ENCODE data around the gene SCMH1.

The SCMH1 gene

DNA sequence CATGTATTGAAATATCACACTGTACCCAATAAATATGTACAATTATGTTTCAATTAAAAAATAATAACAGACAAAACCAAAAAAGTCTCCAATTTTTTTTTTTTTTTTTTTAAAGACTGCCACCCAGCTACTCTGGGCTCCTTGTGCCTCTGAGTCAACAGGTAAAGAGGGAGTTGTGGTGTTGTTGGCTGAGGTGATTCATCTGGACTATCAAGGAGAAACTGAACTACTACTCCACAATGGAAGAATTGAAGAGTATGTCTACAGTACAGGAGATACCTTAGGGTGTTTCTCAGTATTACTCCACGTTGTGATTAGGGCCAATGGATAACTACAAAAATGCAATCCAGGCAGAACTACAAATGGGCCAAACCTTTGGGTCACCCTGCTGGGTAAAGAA, 67.9 kb downstream of the SCMH1 start:
- no peak for DNase-seq (ENCODE audit: low spot score)
- TF ChIP-seq, protein P1, sequence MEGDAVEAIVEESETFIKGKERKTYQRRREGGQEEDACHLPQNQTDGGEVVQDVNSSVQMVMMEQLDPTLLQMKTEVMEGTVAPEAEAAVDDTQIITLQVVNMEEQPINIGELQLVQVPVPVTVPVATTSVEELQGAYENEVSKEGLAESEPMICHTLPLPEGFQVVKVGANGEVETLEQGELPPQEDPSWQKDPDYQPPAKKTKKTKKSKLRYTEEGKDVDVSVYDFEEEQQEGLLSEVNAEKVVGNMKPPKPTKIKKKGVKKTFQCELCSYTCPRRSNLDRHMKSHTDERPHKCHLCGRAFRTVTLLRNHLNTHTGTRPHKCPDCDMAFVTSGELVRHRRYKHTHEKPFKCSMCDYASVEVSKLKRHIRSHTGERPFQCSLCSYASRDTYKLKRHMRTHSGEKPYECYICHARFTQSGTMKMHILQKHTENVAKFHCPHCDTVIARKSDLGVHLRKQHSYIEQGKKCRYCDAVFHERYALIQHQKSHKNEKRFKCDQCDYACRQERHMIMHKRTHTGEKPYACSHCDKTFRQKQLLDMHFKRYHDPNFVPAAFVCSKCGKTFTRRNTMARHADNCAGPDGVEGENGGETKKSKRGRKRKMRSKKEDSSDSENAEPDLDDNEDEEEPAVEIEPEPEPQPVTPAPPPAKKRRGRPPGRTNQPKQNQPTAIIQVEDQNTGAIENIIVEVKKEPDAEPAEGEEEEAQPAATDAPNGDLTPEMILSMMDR (IDR thresholded peaks at IDR 0.05; ENCODE audit: extremely low read depth, missing control alignments): no peak

DNA sequence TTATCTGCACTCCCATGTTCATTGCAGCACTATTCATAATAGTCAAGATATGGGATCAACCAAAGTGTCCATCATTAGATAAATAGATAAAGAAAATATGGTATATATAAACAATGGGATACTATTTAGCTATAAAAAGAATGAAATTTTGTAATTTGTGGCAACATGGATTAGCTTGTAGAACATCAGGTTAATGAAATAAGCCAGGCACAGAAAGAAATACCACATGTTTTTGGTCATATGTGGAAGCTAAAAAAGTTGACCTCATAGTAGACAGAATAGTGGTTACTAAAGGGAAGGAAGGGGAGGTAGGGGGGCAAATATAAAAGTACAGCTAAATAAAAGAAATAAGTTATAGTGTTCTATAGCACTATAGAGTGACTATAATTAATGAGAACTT, 68.5 kb downstream of the SCMH1 start:
- DNase-seq (ENCODE audit: low spot score): no peak
- TF ChIP-seq, protein P1 (IDR thresholded peaks at IDR 0.05; ENCODE audit: extremely low read depth, missing control alignments): no peak

DNA sequence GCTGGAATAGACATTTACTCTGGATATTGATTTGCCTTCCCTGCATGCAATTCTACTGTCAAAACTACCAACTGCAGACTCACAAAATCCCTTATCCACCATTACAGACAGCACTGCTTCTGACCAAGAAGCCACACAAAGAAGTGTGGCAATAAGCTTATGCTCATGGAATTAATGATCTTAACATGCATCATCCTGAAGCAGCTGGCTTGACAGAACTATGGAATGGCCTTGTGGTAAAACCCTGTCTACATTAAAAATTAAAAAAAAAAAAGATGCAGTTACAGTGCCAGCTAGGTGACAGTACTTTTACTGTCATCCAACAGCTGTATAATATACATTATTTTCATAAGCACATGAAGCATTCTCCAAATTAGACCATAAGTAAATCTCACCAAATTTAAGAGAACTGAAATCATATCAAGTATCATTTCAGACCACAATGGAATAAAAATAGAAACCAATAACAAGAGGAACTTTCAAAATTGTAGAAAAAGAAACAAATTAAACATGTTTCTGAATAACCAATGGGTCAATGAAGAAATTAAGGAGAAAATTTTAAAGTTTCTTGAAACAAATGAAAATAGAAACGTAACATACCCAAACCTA, 70.7 kb downstream of the SCMH1 start:
- no peak for DNase-seq (ENCODE audit: low spot score)

DNA sequence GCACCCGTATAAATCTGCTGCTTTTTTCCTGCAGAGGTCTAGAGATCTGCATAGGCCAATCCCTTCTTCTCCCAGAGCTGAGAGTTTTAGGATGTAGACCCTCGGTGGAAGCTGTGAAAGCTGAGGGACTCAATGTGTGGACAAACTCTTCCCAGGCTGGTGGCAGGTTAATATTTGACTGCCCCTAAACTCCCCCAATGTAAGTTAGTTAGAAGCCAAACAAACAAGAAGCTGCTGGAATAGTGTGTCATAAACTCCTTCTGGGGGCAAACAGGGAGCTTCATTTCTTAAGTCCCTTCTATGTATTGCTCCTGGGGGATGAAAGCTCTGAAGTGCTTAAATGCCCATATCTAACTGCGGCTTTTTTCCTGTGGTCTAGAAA, 72.3 kb downstream of the SCMH1 start:
- TF ChIP-seq, protein P1 (IDR thresholded peaks at IDR 0.05; ENCODE audit: extremely low read depth, missing control alignments): no peak
- DNase-seq (ENCODE audit: low spot score): no peak

More for the DNA sequence above, 70.7 kb downstream of the SCMH1 start:
- TF ChIP-seq, protein P1 (IDR thresholded peaks at IDR 0.05; ENCODE audit: extremely low read depth, missing control alignments): no peak

DNA sequence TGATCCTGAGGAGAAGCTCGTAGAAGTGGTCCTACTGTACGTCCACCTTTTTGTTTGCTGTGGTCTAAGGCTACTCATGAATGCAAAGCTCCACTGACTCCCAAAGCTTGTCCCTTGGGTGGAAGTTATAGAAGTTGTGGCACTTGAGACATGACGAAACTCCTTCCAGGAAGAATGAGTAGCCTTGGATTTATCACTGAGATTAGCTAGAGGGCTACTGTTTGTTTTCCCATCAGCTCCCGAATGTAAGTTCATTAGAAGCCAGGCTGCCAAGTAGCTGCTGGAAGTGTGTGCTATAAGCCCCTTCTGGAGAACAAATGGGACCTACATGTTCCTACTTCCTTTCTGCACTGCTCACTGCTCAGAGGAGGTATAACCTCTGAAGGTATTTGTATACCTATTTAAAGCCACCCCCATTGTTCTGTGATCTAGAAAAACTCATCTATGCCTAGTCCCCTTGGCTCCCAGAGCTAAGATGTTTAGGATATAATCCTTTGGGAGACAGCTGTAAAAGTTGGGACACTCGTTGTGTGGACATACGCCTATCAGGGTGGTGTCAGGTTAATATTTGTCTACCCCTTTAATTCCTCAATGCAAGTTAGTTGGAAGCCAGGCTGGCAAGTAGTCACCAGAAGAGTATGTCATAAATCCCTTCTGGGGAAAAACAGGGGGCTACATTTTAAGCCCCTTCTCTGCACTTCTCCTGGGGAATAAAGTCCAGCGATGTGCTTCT, 72.9 kb downstream of the SCMH1 start:
- DNase-seq (ENCODE audit: low spot score): no peak
- TF ChIP-seq, protein P1 (IDR thresholded peaks at IDR 0.05; ENCODE audit: extremely low read depth, missing control alignments): no peak

DNA sequence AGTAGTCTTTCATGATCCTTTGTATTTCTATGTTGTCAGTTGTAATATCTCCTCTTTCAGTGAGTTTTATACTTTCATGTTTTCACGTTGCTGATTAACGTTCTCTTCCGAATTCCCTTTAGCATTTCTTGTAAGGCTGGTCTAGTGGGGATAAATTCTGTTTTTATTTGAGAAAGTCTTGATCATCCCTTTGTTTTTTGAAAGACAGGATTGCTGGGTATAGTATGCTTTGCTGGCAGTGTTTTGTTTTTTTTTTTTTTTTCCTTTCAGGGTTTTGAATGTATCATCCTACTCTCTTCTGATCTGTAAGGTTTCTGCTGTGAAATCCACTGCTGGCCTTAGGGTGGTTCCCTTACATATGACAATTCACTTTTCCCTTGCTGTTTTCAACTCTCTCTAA, 74.4 kb downstream of the SCMH1 start:
- TF ChIP-seq, protein P1 (IDR thresholded peaks at IDR 0.05; ENCODE audit: extremely low read depth, missing control alignments): no peak
- no peak for DNase-seq (ENCODE audit: low spot score)

DNA sequence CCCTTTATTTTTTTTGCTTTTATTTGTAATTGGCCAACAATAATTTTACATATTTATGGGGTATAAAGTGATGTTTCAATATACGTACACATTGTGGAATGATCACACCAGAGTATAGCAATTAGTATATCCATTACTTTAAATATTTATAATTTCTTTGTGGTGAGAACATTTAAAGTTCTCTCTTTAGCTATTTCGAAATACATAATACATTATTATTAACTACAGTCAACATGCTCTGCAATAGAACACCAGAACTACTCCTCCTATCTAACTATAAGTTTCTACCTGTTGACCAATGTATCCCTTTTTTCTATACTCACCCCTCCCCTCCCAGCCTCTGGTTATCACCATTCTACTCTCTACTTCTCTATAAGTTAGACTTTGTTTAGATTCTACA, 77.4 kb downstream of the SCMH1 start:
- no peak for DNase-seq (ENCODE audit: low spot score)
- TF ChIP-seq, protein P1 (IDR thresholded peaks at IDR 0.05; ENCODE audit: extremely low read depth, missing control alignments): no peak
